Osteocyte (in vitro differentiated cells): ENCODE results near the gene LSMEM2. TPM values are rescaled to one million over a fixed set of nuclear protein-coding genes. Genes with fewer than 3 reads are reported as not detected.
"Not testable (repeated sequence)": the region's sequence is repeated elsewhere in the genome, so short reads cannot be mapped to it uniquely, and the experiment has no call there.

Experiments
- DNase-seq: peaks from one replicate; pipeline ENCODE4 v3.0.0; 2021; ENCODE audit warnings: mixed read lengths; ENCODE audit not compliant: unreplicated experiment; ENCODE audit errors: extremely low spot score
- H3K27ac Mint-ChIP-seq: one replicate; pipeline ENCODE4 v1.8.0; 2021; ENCODE audit warnings: mild to moderate bottlenecking, mixed read lengths; ENCODE audit not compliant: unreplicated experiment
- H3K27me3 Mint-ChIP-seq: one replicate; pipeline ENCODE4 v1.8.0; 2021; ENCODE audit warnings: mixed read lengths; ENCODE audit not compliant: unreplicated experiment
- H3K36me3 Mint-ChIP-seq: one replicate; pipeline ENCODE4 v1.8.0; 2021; ENCODE audit warnings: mixed read lengths; ENCODE audit not compliant: unreplicated experiment
- H3K4me1 Mint-ChIP-seq: one replicate; pipeline ENCODE4 v1.8.0; 2021; ENCODE audit warnings: mixed read lengths; ENCODE audit not compliant: unreplicated experiment
- H3K4me3 Mint-ChIP-seq: one replicate; pipeline ENCODE4 v1.8.0; 2021; ENCODE audit warnings: mild to moderate bottlenecking, moderate library complexity, mixed read lengths; ENCODE audit not compliant: unreplicated experiment
- H3K9me3 Mint-ChIP-seq: one replicate; pipeline ENCODE4 v1.8.0; 2021; ENCODE audit warnings: mixed read lengths; ENCODE audit not compliant: unreplicated experiment
- total RNA-seq: library from RNA; stranded (reverse); gene quantifications from 2 replicates; pipeline ENCODE4 v1.2.1, GENCODE V29; 2021
- TF ChIP-seq, protein P1 (sequence below): fragments of 200-600 bp; sonication (generic); IDR thresholded peaks from 2 replicates; pipeline ENCODE4 v1.5.0; 2021; ENCODE audit warnings: antibody characterized with exemption, mild to moderate bottlenecking, moderate library complexity

The LSMEM2 gene
- total RNA-seq, 1 donor from 2014 or later: not detected

DNA sequence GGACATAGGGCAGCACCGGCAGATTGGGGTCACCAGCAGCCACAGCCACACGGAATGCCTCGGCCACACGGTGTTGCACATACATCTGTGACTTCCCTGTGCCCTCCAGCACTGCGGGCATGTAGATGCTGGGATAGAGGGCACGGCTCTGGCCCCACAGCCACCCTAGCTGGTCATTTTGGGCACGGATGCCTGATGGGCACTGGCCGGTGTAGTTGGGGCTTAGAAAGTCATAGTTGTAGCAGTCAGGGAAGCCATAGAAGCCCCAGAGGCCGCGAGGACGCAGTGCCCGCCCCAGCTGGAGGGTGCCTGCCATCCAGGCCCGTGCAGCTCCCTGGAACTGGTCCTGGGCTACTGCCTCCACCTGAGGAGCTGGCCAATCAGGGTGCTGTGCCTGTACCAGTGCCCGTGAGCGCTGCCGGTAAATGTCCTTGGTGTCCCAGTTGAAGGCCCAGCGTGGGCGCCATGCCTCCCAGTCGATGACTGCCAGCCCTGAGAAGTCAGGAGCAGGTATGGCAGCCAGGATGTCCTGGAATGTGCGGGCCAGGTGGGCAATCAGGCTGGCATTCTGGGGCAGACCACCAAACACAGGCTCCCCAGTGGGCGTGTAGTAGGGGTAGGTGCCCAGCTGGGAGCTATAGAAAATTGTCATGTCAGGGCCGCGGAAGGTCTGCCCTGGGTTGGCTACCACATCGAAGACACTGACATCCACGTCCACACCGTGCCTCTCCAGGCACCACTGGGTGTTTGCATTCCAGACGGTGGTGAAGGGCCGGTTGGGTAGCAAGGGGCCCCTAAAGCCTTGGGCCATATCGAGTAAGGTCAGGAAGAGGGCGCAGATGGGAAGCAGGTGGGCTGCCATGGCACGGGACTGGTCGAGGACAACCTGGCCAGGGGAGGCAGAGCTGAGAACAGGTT lies 23.5 kb downstream of the LSMEM2 start:
- Mint-ChIP-seq H3K4me1 (peaks cover 22% of the 10 kb centered on the region), H3K9me3 (no peaks in the 10 kb centered on the region), H3K27me3 (no peaks in the 10 kb centered on the region), H3K36me3 (no peaks in the 10 kb centered on the region), H3K27ac (no peak overlapping the region), H3K4me3 (no peak overlapping the region)
- no peak for DNase-seq
- TF ChIP-seq, protein P1, sequence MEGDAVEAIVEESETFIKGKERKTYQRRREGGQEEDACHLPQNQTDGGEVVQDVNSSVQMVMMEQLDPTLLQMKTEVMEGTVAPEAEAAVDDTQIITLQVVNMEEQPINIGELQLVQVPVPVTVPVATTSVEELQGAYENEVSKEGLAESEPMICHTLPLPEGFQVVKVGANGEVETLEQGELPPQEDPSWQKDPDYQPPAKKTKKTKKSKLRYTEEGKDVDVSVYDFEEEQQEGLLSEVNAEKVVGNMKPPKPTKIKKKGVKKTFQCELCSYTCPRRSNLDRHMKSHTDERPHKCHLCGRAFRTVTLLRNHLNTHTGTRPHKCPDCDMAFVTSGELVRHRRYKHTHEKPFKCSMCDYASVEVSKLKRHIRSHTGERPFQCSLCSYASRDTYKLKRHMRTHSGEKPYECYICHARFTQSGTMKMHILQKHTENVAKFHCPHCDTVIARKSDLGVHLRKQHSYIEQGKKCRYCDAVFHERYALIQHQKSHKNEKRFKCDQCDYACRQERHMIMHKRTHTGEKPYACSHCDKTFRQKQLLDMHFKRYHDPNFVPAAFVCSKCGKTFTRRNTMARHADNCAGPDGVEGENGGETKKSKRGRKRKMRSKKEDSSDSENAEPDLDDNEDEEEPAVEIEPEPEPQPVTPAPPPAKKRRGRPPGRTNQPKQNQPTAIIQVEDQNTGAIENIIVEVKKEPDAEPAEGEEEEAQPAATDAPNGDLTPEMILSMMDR: no peak

DNA sequence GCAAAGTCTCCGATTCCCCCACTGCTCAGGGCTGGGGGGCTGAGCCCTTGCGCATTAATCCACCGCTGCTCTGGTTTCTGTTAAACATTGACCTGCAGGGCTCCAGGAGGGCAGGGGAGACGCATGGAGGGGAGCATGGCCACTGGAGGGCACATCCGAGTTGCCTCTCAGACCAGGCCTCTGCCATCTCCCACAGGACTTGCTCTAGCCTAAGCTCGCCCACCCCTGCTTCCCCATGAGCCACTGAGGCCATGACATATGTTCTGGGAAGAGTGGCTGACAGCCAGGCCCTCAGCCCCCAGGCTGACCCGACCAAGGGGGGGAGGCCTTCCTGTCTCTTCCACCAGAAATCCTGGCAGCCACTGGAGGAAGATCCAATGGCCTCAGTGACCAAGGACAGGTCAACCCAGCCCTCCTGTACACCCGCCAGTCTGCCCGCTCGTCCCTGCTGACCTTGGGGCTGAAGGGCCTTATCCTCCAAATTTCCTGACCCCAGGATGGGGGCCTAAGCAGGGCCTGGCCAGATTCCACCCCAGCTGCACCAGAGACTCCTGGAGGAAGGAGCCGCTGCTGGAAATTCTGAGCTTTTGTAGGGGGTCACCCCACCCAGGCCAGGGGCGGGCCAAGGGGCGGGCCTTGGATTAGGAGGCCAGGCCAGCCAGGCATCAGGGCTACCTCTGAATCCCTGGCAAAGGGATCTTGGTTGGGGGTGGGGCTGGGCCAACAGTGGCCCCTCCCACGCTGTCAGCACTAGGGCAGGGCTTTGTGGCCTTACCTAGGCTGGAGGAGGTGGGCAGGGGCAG lies 24.3 kb downstream of the LSMEM2 start, which contains the start of gene HYAL1:
Gene HYAL1 (minus strand): TSS at position 562 of the 803 bp plus-strand sequence. CDS start 618 bp downstream, outside the sequence.
- Mint-ChIP-seq H3K27ac (no peak within 1 kb of the TSS), H3K4me1 (peaks cover 20% of the 10 kb centered on the region), H3K36me3 (no peaks in the 10 kb centered on the region), H3K4me3 (no peak within 1 kb of the TSS), H3K9me3 (no peaks in the 10 kb centered on the region), H3K27me3 (no peaks in the 10 kb centered on the region)
- no peak for DNase-seq
- TF ChIP-seq, protein P1: no peak

DNA sequence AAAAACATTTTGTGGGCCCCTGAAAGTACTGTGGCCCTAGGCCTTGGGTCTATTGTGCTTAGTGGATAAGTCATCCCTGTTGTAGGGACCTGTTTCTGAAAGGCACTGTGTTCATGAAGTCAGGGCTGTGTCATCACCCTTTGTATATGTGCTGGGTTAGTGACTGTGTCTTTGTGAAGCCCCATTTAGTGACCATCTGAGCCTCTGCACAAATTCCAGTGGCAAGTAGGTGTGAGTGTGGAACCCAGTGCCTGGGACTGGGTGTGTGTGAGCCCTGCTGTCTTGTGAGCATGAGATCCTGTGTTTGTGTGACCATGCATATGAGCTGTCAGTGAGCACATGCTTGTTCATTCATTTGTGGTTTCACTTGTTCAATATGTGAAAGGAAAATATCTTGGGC lies 25.7 kb downstream of the LSMEM2 start:
- H3K27ac Mint-ChIP-seq: no peak overlapping the region
- no peaks in the 10 kb centered on the region for H3K9me3 Mint-ChIP-seq
- TF ChIP-seq, protein P1: no peak
- no peak for DNase-seq
- H3K4me3 Mint-ChIP-seq: no peak overlapping the region
- H3K4me1 Mint-ChIP-seq: peaks cover 14% of the 10 kb centered on the region
- H3K27me3 Mint-ChIP-seq: no peaks in the 10 kb centered on the region
- H3K36me3 Mint-ChIP-seq: no peaks in the 10 kb centered on the region

DNA sequence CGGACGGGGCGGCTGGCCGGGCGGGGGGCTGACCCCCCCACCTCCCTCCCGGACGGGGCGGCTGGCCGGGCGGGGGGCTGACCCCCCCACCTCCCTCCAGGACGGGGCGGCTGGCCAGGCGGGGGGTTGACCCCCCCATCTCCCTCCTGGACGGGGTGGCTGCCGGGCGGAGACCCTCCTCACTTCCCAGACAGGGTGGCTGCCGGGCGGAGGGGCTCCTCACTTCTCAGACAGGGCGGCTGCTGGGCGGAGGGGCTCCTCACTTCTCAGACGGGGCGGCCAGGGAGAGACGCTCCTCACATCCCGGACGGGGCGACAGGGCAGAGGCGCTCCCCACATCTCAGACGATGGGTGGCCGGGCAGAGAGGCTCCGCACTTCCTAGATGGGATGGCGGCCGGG lies 33.2 kb downstream of the LSMEM2 start:
- H3K36me3 Mint-ChIP-seq, H3K9me3 Mint-ChIP-seq, DNase-seq, H3K4me1 Mint-ChIP-seq, H3K4me3 Mint-ChIP-seq, H3K27me3 Mint-ChIP-seq, H3K27ac Mint-ChIP-seq: not testable (repeated sequence)

DNA sequence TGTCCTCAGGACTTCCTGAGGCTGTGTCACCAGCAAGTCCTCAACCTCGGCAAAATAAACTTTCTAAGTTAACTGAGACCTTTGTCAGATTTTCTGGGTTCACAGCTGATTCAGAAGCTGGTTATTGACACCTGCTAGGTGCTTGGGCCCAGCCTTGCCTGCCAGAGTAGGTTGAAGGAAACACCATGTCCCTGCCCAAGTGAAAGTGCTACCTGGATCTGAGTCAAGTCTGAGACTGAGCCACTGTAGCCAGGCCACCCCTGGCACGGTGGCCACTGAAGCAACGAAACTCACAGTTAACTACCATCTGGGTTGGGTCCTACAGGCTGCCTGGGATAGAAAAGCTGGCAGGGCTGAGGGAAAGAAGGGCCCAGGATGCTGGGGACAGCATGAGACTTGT lies 35.5 kb downstream of the LSMEM2 start:
- peaks cover 7% of the 10 kb centered on the region for H3K36me3 Mint-ChIP-seq
- no peak for DNase-seq
- no peaks in the 10 kb centered on the region for H3K27me3 Mint-ChIP-seq
- H3K4me1 Mint-ChIP-seq: peaks cover 10% of the 10 kb centered on the region
- H3K27ac Mint-ChIP-seq: no peak overlapping the region
- H3K9me3 Mint-ChIP-seq: no peaks in the 10 kb centered on the region
- TF ChIP-seq, protein P1: no peak
- H3K4me3 Mint-ChIP-seq: no peak overlapping the region
